Occipital lobe (tissue), 2 donors: ENCODE data around the gene DENND5B. TPM values are rescaled to one million over a fixed set of nuclear protein-coding genes. Genes with fewer than 3 reads are reported as not detected.

Experiments
- small RNA-seq: library from RNA; depleted of rRNA; stranded (forward); fragments of <200 nt; gene quantifications from one replicate; pipeline ENCODE3, GENCODE V24; 2014
- total RNA-seq: library from RNA; depleted of rRNA; stranded (reverse); fragments of >200 nt; gene quantifications from one replicate; pipeline ENCODE4 v1.2.3, GENCODE V29; 2014

Gene DENND5B
- total RNA-seq, 1 donor from 2014 or later: 57.1 TPM

Small RNA genes within 50 kb of the gene (small RNA-seq; reads per million reads assigned to genes)
- gene RF00019 (not detected), gene RF00026 (not detected), gene RNU5F-4P (4.3 reads per million, percentile 89 among the genes with 10 or more reads in this experiment), gene RNU6-618P (not detected), gene RPL31P50 (not detected)

Other genes starting within 250 kb of the DENND5B start
- gene ETFBKMT, start 68.6 kb upstream of the DENND5B start, total RNA-seq: 3.4 TPM
- gene AMN1, start 137.9 kb upstream of the DENND5B start, total RNA-seq: 94.1 TPM